Neutrophil (primary cell): ENCODE results near the gene SMARCA4.

Source experiments
- H3K27ac ChIP-seq: fragments of 200-600 bp; sonication (generic); 2 replicates; pipeline ENCODE4 v1.5.1; 2016; ENCODE audit warnings: mild to moderate bottlenecking, moderate library complexity
- H3K27me3 ChIP-seq: fragments of 200-600 bp; sonication (generic); 2 replicates; pipeline ENCODE4 v1.6.0; 2016; ENCODE audit warnings: mild to moderate bottlenecking
- H3K36me3 ChIP-seq: fragments of 200-600 bp; sonication (generic); 2 replicates; pipeline ENCODE4 v1.5.1; 2017
- H3K4me1 ChIP-seq, 2 experiments: fragments of 200-600 bp in 1 of 2; sonication (generic) in 1 of 2; 1 replicate in 1 of 2; 2 replicates in 1 of 2; pipeline versions ENCODE4 v1.5.1 to v1.6.1; 2013 to 2016; ENCODE audit warnings: low read depth in 1 of 2, low read length in 1 of 2, mild to moderate bottlenecking in 1 of 2, moderate library complexity in 1 of 2; ENCODE audit not compliant: control insufficient read depth in 1 of 2, insufficient read depth in 1 of 2
- H3K4me3 ChIP-seq, 2 experiments: fragments of 200-600 bp in 1 of 2; sonication (generic) in 1 of 2; 1 replicate in 1 of 2; 2 replicates in 1 of 2; pipeline ENCODE4 v1.5.1; 2013 to 2016; ENCODE audit warnings: low read depth in 1 of 2, low read length in 1 of 2, mild to moderate bottlenecking in 1 of 2, moderate library complexity in 1 of 2
- H3K9me3 ChIP-seq: fragments of 200-600 bp; sonication (generic); 2 replicates; pipeline ENCODE4 v1.5.1; 2016
- CTCF ChIP-seq: fragments of 200-600 bp; sonication (generic); IDR thresholded peaks from 2 replicates; pipeline ENCODE4 v1.5.1; 2016; ENCODE audit warnings: antibody characterized with exemption

SMARCA4 gene

DNA sequence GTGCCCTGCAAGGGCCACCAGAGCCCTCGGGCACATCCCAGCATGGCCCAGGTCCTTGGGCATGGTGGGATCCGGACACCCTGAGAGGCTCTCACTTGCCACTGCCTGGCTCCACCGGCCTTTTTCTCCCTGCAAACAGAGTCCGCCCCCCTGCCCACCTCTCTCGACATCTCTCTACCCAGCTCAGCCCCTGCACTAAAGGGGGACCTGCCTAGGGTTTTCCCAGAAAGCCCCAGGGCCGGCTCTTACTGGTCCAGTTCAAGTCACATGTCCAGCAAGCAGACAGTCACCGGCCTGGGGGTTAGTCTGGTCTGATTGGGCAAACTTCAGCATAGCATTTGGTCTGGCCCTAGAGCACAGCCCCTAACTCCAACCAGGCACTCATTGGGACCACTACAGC, 52.9 kb downstream of the SMARCA4 start:
- Histone ChIP-seq H3K4me1 (no peaks in the 10 kb centered on the region), H3K27me3 (no peaks in the 10 kb centered on the region), H3K36me3 (peaks cover 85% of the 10 kb centered on the region), H3K4me3 (no peak overlapping the region), H3K27ac (no peak overlapping the region), H3K9me3 (no peaks in the 10 kb centered on the region)
- TF ChIP-seq CTCF = no peak

- no peaks in the 10 kb centered on the region for H3K9me3 ChIP-seq
- H3K4me3 ChIP-seq = no peak overlapping the region
- TF ChIP-seq CTCF = no peak
- H3K36me3 ChIP-seq = peaks cover 88% of the 10 kb centered on the region
- H3K27me3 ChIP-seq = no peaks in the 10 kb centered on the region
- H3K27ac ChIP-seq = no peak overlapping the region
- H3K4me1 ChIP-seq = no peaks in the 10 kb centered on the region
Measured at GRCh38 chr19:11014403-11014911, 53.6 kb downstream of the SMARCA4 start.

DNA sequence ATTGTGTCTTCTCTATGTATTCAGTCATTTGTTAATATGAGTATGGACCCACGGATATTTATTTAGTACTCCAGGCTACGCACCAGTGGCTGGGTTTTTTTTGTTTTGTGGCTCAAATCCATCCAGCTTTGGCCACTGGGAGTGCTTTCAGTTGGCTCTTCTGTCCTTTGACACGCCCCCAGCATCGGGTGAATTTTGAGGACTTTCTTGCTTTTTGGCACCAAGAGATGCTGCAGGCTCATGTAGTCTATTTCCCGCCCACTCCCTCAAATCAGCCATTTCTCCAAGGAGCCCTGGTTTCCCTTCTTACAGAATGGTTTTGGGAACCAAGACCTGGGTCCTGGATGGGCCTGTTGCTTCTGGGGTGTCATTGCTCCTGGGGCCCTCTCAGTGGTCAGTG, 55.8 kb downstream of the SMARCA4 start:
- no peak overlapping the region for H3K27ac ChIP-seq
- H3K36me3 ChIP-seq = peaks cover 90% of the 10 kb centered on the region
- TF ChIP-seq CTCF = no peak
- no peak overlapping the region for H3K4me3 ChIP-seq
- no peaks in the 10 kb centered on the region for H3K27me3 ChIP-seq
- H3K4me1 ChIP-seq = no peaks in the 10 kb centered on the region
- H3K9me3 ChIP-seq = no peaks in the 10 kb centered on the region

DNA sequence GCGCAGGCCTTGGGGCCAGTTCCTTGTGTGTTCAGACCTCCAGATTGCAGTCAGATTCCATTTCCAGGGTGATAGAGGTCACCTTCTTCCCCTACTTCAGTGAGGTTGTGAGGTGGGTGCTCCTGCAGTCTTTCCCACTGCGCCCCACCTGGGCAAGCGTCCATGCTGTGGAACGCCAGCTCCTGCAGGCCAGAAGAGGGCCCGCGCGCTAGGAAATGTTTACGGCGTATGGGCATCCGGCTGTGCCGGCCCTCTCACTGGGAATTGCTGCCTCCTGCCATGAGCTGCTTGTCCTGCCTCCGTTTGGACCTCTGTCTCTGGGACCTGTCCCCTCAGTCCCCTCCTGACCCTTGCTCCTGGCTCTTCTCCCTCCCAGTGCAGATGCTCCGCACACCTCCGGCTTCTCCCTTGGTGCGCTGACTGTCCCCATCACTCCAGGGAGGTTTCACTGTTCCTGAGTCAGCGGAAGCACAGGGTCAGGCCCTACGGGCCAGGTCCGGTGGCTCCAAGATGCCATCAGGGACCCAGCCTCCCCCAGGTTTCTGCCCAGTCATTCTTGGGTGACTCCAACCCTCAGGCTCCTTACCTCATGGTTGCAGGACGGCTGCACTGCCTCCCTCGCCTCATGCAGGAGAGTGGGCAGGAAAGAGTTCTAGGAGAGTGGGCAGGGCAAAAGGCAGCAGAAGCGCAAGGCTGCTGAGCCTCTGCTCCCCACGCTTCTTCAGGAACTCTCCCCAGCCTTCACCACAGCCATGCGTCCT, 56.6 kb downstream of the SMARCA4 start:
- Histone ChIP-seq H3K27ac (no peak overlapping the region), H3K4me3 (no peak overlapping the region), H3K36me3 (peaks cover 95% of the 10 kb centered on the region), H3K27me3 (no peaks in the 10 kb centered on the region), H3K9me3 (no peaks in the 10 kb centered on the region), H3K4me1 (no peaks in the 10 kb centered on the region)
- TF ChIP-seq CTCF = no peak

- no peak for TF ChIP-seq CTCF
Measured at GRCh38 chr19:11018179-11018578, 57.3 kb downstream of the SMARCA4 start.

More at GRCh38 chr19:11018179-11018578, 57.3 kb downstream of the SMARCA4 start:
- H3K27me3 ChIP-seq = no peaks in the 10 kb centered on the region
- no peaks in the 10 kb centered on the region for H3K9me3 ChIP-seq
- H3K4me1 ChIP-seq = no peaks in the 10 kb centered on the region
- H3K36me3 ChIP-seq = peaks cover 95% of the 10 kb centered on the region
- H3K4me3 ChIP-seq = no peak overlapping the region
- no peak overlapping the region for H3K27ac ChIP-seq
